Endodermal cell (in vitro differentiated cells): ENCODE data around the gene VPS39. TPM values are rescaled to one million over a fixed set of nuclear protein-coding genes. Genes with fewer than 3 reads are reported as not detected.

Experiments
- DNase-seq: peaks from one replicate; pipeline ENCODE4 v3.0.0-alpha.2; 2017
- H3K27ac ChIP-seq: 2 replicates; pipeline ENCODE4 v1.5.1; 2013; ENCODE audit warnings: mild to moderate bottlenecking, low read depth, low read length, moderate library complexity
- H3K27me3 ChIP-seq: 2 replicates; pipeline ENCODE4 v1.6.1; 2013; ENCODE audit warnings: mild to moderate bottlenecking, low read length, moderate library complexity; ENCODE audit not compliant: insufficient read depth, control insufficient read depth, poor library complexity, severe bottlenecking
- H3K36me3 ChIP-seq: 2 replicates; pipeline ENCODE4 v1.7.0; 2013; ENCODE audit warnings: mild to moderate bottlenecking, low read length, moderate library complexity; ENCODE audit not compliant: control insufficient read depth, insufficient read depth
- H3K4me1 ChIP-seq: one replicate; pipeline ENCODE4 v1.7.0; 2013; ENCODE audit warnings: low read length; ENCODE audit not compliant: control insufficient read depth, insufficient read depth
- H3K4me3 ChIP-seq: 2 replicates; pipeline ENCODE4 v1.5.1; 2013; ENCODE audit warnings: mild to moderate bottlenecking, low read length, moderate library complexity
- H3K9ac ChIP-seq: 2 replicates; pipeline ENCODE4 v1.6.1; 2013; ENCODE audit warnings: mild to moderate bottlenecking, low read length, moderate library complexity; ENCODE audit not compliant: poor library complexity, severe bottlenecking; ENCODE audit errors: extremely low read depth
- H3K9me3 ChIP-seq: 2 replicates; pipeline ENCODE4 v1.6.1; 2013; ENCODE audit warnings: mild to moderate bottlenecking, low read length, moderate library complexity; ENCODE audit not compliant: control insufficient read depth
- H3K27ac Mint-ChIP-seq: 2 replicates; pipeline ENCODE4 v1.8.0; 2020; ENCODE audit warnings: mixed read lengths
- H3K27me3 Mint-ChIP-seq: 2 replicates; pipeline ENCODE4 v1.8.0; 2021; ENCODE audit warnings: mild to moderate bottlenecking, mixed read lengths; ENCODE audit not compliant: insufficient read depth
- H3K36me3 Mint-ChIP-seq: 2 replicates; pipeline ENCODE4 v1.8.0; 2020; ENCODE audit warnings: low read depth, mixed read lengths
- H3K4me1 Mint-ChIP-seq: 2 replicates; pipeline ENCODE4 v1.8.0; 2020; ENCODE audit warnings: mixed read lengths
- H3K4me3 Mint-ChIP-seq: 2 replicates; pipeline ENCODE4 v1.8.0; 2020; ENCODE audit warnings: mild to moderate bottlenecking, moderate library complexity, mixed read lengths
- H3K9me3 Mint-ChIP-seq: 2 replicates; pipeline ENCODE4 v1.8.0; 2020; ENCODE audit warnings: mild to moderate bottlenecking, mixed read lengths
- CTCF ChIP-seq: fragments of 200-600 bp; sonication (generic); conservative IDR thresholded peaks from 2 replicates; pipeline ENCODE4 v1.5.0; 2021; ENCODE audit warnings: antibody characterized with exemption, mild to moderate bottlenecking
- WGBS, 2 experiments: methylation state at CpG; one replicate each; pipeline versions ENCODE4 v1.1.5 to v1.1.7; 2013; ENCODE audit warnings: missing lambda C conversion rate in 2 of 2, mixed read lengths in 1 of 2; ENCODE audit not compliant: insufficient coverage in 1 of 2, insufficient read length in 1 of 2; 5-methylcytosine and 5-hydroxymethylcytosine counted together
- total RNA-seq, 2 donors: library from RNA; stranded (reverse); fragmentation: NEBNext Ultra II Directional in 1 of 2; extraction: Animal tissue kit (Norgen Biotek cat#: 25700) in 1 of 2; gene quantifications; 2 replicates in 1 of 2; 3 replicates in 1 of 2; pipeline ENCODE4 v1.2.1, GENCODE V29; 2021

Gene VPS39
- total RNA-seq, 2 donors from 2014 or later = 60.4 to 69.8 TPM

GRCh38 chr15:42226648-42227047, 18.5 kb upstream of the VPS39 start:
- no peak overlapping the region for H3K4me3 ChIP-seq
- DNase-seq = no peak
- 93% methylated on average over 5 of the region's 5 CpGs; no CpG with 5 or more reads in 1 of the 2 experiments for WGBS, 2 experiments
- H3K4me1 Mint-ChIP-seq = no peaks in the 10 kb centered on the region
- H3K9ac ChIP-seq = no peak overlapping the region
- no peak for TF ChIP-seq CTCF
- peaks cover 73% of the 10 kb centered on the region for H3K36me3 Mint-ChIP-seq
- H3K4me3 Mint-ChIP-seq = no peak overlapping the region
- H3K27ac Mint-ChIP-seq = no peak overlapping the region
- H3K27ac ChIP-seq = no peak overlapping the region
- H3K27me3 Mint-ChIP-seq = no peaks in the 10 kb centered on the region
- H3K27me3 ChIP-seq = no peaks in the 10 kb centered on the region
- no peaks in the 10 kb centered on the region for H3K9me3 Mint-ChIP-seq
- H3K4me1 ChIP-seq = no peaks in the 10 kb centered on the region
- H3K36me3 ChIP-seq = peaks cover 86% of the 10 kb centered on the region
- H3K9me3 ChIP-seq = no peaks in the 10 kb centered on the region

- no peaks in the 10 kb centered on the region for H3K4me1 ChIP-seq
- DNase-seq = no peak
- Mint-ChIP-seq H3K4me3 (no peak overlapping the region), H3K27me3 (no peaks in the 10 kb centered on the region), H3K4me1 (no peaks in the 10 kb centered on the region), H3K27ac (no peak overlapping the region), H3K36me3 (peaks cover 73% of the 10 kb centered on the region), H3K9me3 (no peaks in the 10 kb centered on the region)
- WGBS, 2 experiments = 100% methylated on average over 1 of the region's 2 CpGs; no CpG with 5 or more reads in 1 of the 2 experiments
- H3K9me3 ChIP-seq = no peaks in the 10 kb centered on the region
- H3K27ac ChIP-seq = no peak overlapping the region
- no peaks in the 10 kb centered on the region for H3K27me3 ChIP-seq
- TF ChIP-seq CTCF = no peak
- H3K9ac ChIP-seq = no peak overlapping the region
- H3K36me3 ChIP-seq = peaks cover 79% of the 10 kb centered on the region
- no peak overlapping the region for H3K4me3 ChIP-seq
Observed at GRCh38 chr15:42220216-42220615, 12.1 kb upstream of the VPS39 start.

- Mint-ChIP-seq H3K4me1 (no peaks in the 10 kb centered on the region), H3K4me3 (no peak overlapping the region), H3K36me3 (peaks cover 62% of the 10 kb centered on the region), H3K27ac (no peak overlapping the region), H3K27me3 (no peaks in the 10 kb centered on the region), H3K9me3 (no peaks in the 10 kb centered on the region)
- H3K27me3 ChIP-seq = no peaks in the 10 kb centered on the region
- H3K4me1 ChIP-seq = no peaks in the 10 kb centered on the region
- H3K27ac ChIP-seq = no peak overlapping the region
- 50 to 100% methylated on average over 1 to 2 of the region's 2 CpGs for WGBS, 2 experiments
- H3K9ac ChIP-seq = no peak overlapping the region
- H3K36me3 ChIP-seq = peaks cover 75% of the 10 kb centered on the region
- H3K4me3 ChIP-seq = no peak overlapping the region
- no peaks in the 10 kb centered on the region for H3K9me3 ChIP-seq
- no peak for TF ChIP-seq CTCF
- DNase-seq = no peak
Observed at GRCh38 chr15:42218953-42219592, 11.0 kb upstream of the VPS39 start.
